CD14-positive monocyte (primary cell): ENCODE data around the gene ST8SIA6. TPM values are rescaled to one million over a fixed set of nuclear protein-coding genes. Genes with fewer than 3 reads are reported as not detected.

Source experiments
- DNase-seq, 3 donors: peaks; one replicate each; pipeline ENCODE4 v3.0.0-alpha.2; 2011 to 2022
- H2AFZ ChIP-seq: 2 replicates; pipeline ENCODE4 v1.6.0; 2012; ENCODE audit warnings: mild to moderate bottlenecking, low read depth, low read length, inconsistent platforms; ENCODE audit not compliant: insufficient read depth, poor library complexity, severe bottlenecking
- H3K27ac ChIP-seq, 2 donors: 1 replicate in 1 of 2; 2 replicates in 1 of 2; pipeline ENCODE4 v1.5.1; 2012 to 2013; ENCODE audit warnings: low read length in 2 of 2, control low read depth in 1 of 2, inconsistent platforms in 1 of 2, low read depth in 1 of 2, mild to moderate bottlenecking in 1 of 2
- H3K27me3 ChIP-seq, 2 donors: one replicate each; pipeline versions ENCODE4 v1.6.0 to v1.6.1; 2011 to 2013; ENCODE audit warnings: low read length in 2 of 2; ENCODE audit not compliant: control insufficient read depth in 2 of 2, insufficient read depth in 2 of 2
- H3K36me3 ChIP-seq, 2 donors: replicated peaks in 1 of 2; 1 replicate in 1 of 2; 2 replicates in 1 of 2; pipeline versions ENCODE4 v1.5.1 to v1.6.1; 2012 to 2013; ENCODE audit warnings: low read length in 2 of 2, control low read depth in 1 of 2, inconsistent platforms in 1 of 2, mild to moderate bottlenecking in 1 of 2; ENCODE audit not compliant: insufficient read depth in 2 of 2, control insufficient read depth in 1 of 2
- H3K4me1 ChIP-seq, 2 donors: 1 replicate in 1 of 2; 2 replicates in 1 of 2; pipeline versions ENCODE4 v1.5.1 to v1.6.1; 2012 to 2013; ENCODE audit warnings: low read length in 2 of 2, control low read depth in 1 of 2, inconsistent platforms in 1 of 2, mild to moderate bottlenecking in 1 of 2, moderate library complexity in 1 of 2; ENCODE audit not compliant: insufficient read depth in 2 of 2, control insufficient read depth in 1 of 2
- H3K4me2 ChIP-seq: replicated peaks from 2 replicates; pipeline ENCODE3; 2012; ENCODE audit warnings: low read length, moderate library complexity, mild to moderate bottlenecking; ENCODE audit not compliant: poor library complexity, severe bottlenecking; ENCODE audit errors: extremely low read depth
- H3K4me3 ChIP-seq, 3 experiments: fragments of 200-600 bp in 1 of 3; sonication (generic) in 1 of 3; replicated peaks in 1 of 3; 1 replicate in 2 of 3; 2 replicates in 1 of 3; pipeline ENCODE4 v1.5.1; 2011 to 2013; ENCODE audit warnings: low read length in 3 of 3, mild to moderate bottlenecking in 3 of 3, control low read depth in 2 of 3, low read depth in 2 of 3, inconsistent platforms in 1 of 3, moderate library complexity in 1 of 3
- H3K79me2 ChIP-seq: 2 replicates; pipeline ENCODE4 v1.6.0; 2012; ENCODE audit warnings: mild to moderate bottlenecking, control low read depth, inconsistent platforms, low read length, moderate library complexity; ENCODE audit not compliant: insufficient read depth
- H3K9ac ChIP-seq: 2 replicates; pipeline ENCODE4 v1.6.0; 2017; ENCODE audit warnings: low read length, mild to moderate bottlenecking; ENCODE audit not compliant: insufficient read depth, poor library complexity, severe bottlenecking
- H3K9me3 ChIP-seq, 2 donors: replicated peaks in 1 of 2; 1 replicate in 1 of 2; 2 replicates in 1 of 2; pipeline versions ENCODE4 v1.5.1 to v1.6.1; 2012 to 2013; ENCODE audit warnings: low read length in 2 of 2, control low read depth in 1 of 2; ENCODE audit not compliant: control insufficient read depth in 1 of 2, insufficient read depth in 1 of 2
- H4K20me1 ChIP-seq: 2 replicates; pipeline ENCODE4 v1.6.0; 2012; ENCODE audit warnings: mild to moderate bottlenecking, low read length, control low read depth, moderate library complexity; ENCODE audit not compliant: insufficient read depth
- H3K27ac Mint-ChIP-seq, 7 donors: one replicate each; pipeline ENCODE4 v1.8.0; 2020; ENCODE audit warnings: mild to moderate bottlenecking in 7 of 7, mixed read lengths in 7 of 7, moderate library complexity in 6 of 7, inconsistent platforms in 2 of 7
- H3K27me3 Mint-ChIP-seq, 3 donors: one replicate each; pipeline ENCODE4 v1.8.0; 2021 to 2022; ENCODE audit warnings: low read depth in 3 of 3, mild to moderate bottlenecking in 3 of 3, mixed read lengths in 3 of 3, moderate library complexity in 3 of 3, inconsistent platforms in 1 of 3
- H3K36me3 Mint-ChIP-seq, 2 donors: one replicate each; pipeline ENCODE4 v1.8.0; 2020; ENCODE audit warnings: mixed read lengths in 2 of 2, inconsistent platforms in 1 of 2, mild to moderate bottlenecking in 1 of 2
- H3K4me1 Mint-ChIP-seq: one replicate; pipeline ENCODE4 v1.8.0; 2020; ENCODE audit warnings: mild to moderate bottlenecking, mixed read lengths
- H3K4me3 Mint-ChIP-seq, 2 donors: one replicate each; pipeline ENCODE4 v1.8.0; 2020; ENCODE audit warnings: mild to moderate bottlenecking in 2 of 2, mixed read lengths in 2 of 2, moderate library complexity in 1 of 2
- H3K9me3 Mint-ChIP-seq, 7 donors: one replicate each; pipeline ENCODE4 v1.8.0; 2020 to 2022; ENCODE audit warnings: mixed read lengths in 7 of 7, mild to moderate bottlenecking in 6 of 7, moderate library complexity in 6 of 7, inconsistent platforms in 2 of 7
- CTCF ChIP-seq: fragments of 200-600 bp; IDR thresholded peaks from one replicate; pipeline ENCODE4 v1.8.0; 2022; ENCODE audit warnings: antibody characterized with exemption, mild to moderate bottlenecking
- WGBS: methylation state at CpG from one replicate; pipeline ENCODE4 v1.1.5; 2013; ENCODE audit warnings: missing lambda C conversion rate; ENCODE audit not compliant: insufficient coverage; 5-methylcytosine and 5-hydroxymethylcytosine counted together
- intact Hi-C, 2 donors: fragments of 100-400 bp; cut with micrococcal nuclease; formaldehyde crosslinking; loops; one replicate each; pipeline versions ENCODE4 v1.15.0 to v1.15.1; 2023
- polyA plus RNA-seq, 3 donors: library from polyadenylated mRNA; depleted of rRNA in 1 of 3; unstranded in 2 of 3; stranded (reverse) in 1 of 3; fragments of 300-500 nt in 2 of 3; fragments of >200 nt in 1 of 3; fragmentation: Illumina TruSeq in 2 of 3; gene quantifications; 1 replicate in 2 of 3; 2 replicates in 1 of 3; pipeline ENCODE4 v1.2.3, GENCODE V29; 2012 to 2021

The ST8SIA6 gene
- polyA plus RNA-seq, 3 donors, result 0.11 TPM; not detected in 2

GRCh38 chr10:17428351-17429097, 25.9 kb downstream of the ST8SIA6 start:
- peaks cover 49% of the 10 kb centered on the region for H3K4me1 Mint-ChIP-seq
- peaks cover 0 to 5% of the 10 kb centered on the region in 2 donors for H3K27me3 ChIP-seq
- no peak overlapping the region for H3K27ac ChIP-seq
- H3K9me3 ChIP-seq, result no peaks in the 10 kb centered on the region
- H3K36me3 Mint-ChIP-seq, result no peaks in the 10 kb centered on the region
- peak in 1 of 3 donors; percentile 8 for DNase-seq
- H3K9me3 Mint-ChIP-seq, result peaks cover 0 to 6% (median 3%) of the 10 kb centered on the region in 7 donors
- peak overlapping the region; percentile 64 for H2AFZ ChIP-seq
- TF ChIP-seq CTCF, result no peak
- peak overlapping the region in 1 of 3 experiments; percentile 29 for H3K4me3 ChIP-seq
- H3K4me1 ChIP-seq, result peaks cover 19 to 29% of the 10 kb centered on the region in 2 donors
- H3K27me3 Mint-ChIP-seq, result peaks cover 15 to 19% (median 15%) of the 10 kb centered on the region in 3 donors
- peak overlapping the region; percentile 66 for H3K4me2 ChIP-seq
- H3K79me2 ChIP-seq, result no peaks in the 10 kb centered on the region
- intact Hi-C loops, result loop anchor here in 1 of 2 donors (5.0 kb wide), 1 partner anchor 601 kb away; no protein-coding TSS in a partner anchor
- peak overlapping the region; percentile 61 to 88 for H3K4me3 Mint-ChIP-seq
- no peak overlapping the region for H3K9ac ChIP-seq
- H3K36me3 ChIP-seq, result no peaks in the 10 kb centered on the region
- H3K27ac Mint-ChIP-seq, result peak overlapping the region in 2 of 7 donors; percentile 24 to 32
- 3% methylated on average over 14 of the region's 17 CpGs for WGBS
- H4K20me1 ChIP-seq, result no peaks in the 10 kb centered on the region

- Histone ChIP-seq H3K4me2 (peak overlapping the region; percentile 66), H3K27me3 (peaks cover 0 to 5% of the 10 kb centered on the region in 2 donors), H3K4me3 (no peak overlapping the region), H3K27ac (no peak overlapping the region), H3K9me3 (no peaks in the 10 kb centered on the region), H3K4me1 (peaks cover 19 to 29% of the 10 kb centered on the region in 2 donors), H3K36me3 (no peaks in the 10 kb centered on the region), H3K9ac (no peak overlapping the region), H2AFZ (peak overlapping the region; percentile 64), H4K20me1 (no peaks in the 10 kb centered on the region), H3K79me2 (no peaks in the 10 kb centered on the region)
- Mint-ChIP-seq H3K4me1 (peaks cover 49% of the 10 kb centered on the region), H3K4me3 (peak overlapping the region in 1 of 2 donors; percentile 88), H3K27me3 (peaks cover 15 to 19% (median 15%) of the 10 kb centered on the region in 3 donors), H3K36me3 (no peaks in the 10 kb centered on the region), H3K27ac (no peak overlapping the region), H3K9me3 (peaks cover 0 to 6% (median 3%) of the 10 kb centered on the region in 7 donors)
- 74% methylated on average over 3 of the region's 6 CpGs for WGBS
- intact Hi-C loops, result loop anchor here in 1 of 2 donors (5.0 kb wide), 1 partner anchor 601 kb away; no protein-coding TSS in a partner anchor
- TF ChIP-seq CTCF, result no peak
- no peak for DNase-seq
Observed at GRCh38 chr10:17427666-17428350, 26.6 kb downstream of the ST8SIA6 start.
